B cell (primary cell): ENCODE measurements around the gene RPL7L1.

ENCODE experiments used
- EZH2 ChIP-seq: IDR thresholded peaks from 2 replicates; pipeline ENCODE4 v1.6.1; 2012; ENCODE audit warnings: borderline replicate concordance, low read depth, mild to moderate bottlenecking, moderate library complexity, low read length; ENCODE audit not compliant: insufficient read depth, poor library complexity, severe bottlenecking
- TF ChIP-seq, protein P1 (sequence below): fragments of 200-600 bp; IDR thresholded peaks from one replicate; pipeline ENCODE4 v1.8.0; 2022; ENCODE audit warnings: antibody characterized with exemption, mild to moderate bottlenecking

- TF ChIP-seq, protein P1, sequence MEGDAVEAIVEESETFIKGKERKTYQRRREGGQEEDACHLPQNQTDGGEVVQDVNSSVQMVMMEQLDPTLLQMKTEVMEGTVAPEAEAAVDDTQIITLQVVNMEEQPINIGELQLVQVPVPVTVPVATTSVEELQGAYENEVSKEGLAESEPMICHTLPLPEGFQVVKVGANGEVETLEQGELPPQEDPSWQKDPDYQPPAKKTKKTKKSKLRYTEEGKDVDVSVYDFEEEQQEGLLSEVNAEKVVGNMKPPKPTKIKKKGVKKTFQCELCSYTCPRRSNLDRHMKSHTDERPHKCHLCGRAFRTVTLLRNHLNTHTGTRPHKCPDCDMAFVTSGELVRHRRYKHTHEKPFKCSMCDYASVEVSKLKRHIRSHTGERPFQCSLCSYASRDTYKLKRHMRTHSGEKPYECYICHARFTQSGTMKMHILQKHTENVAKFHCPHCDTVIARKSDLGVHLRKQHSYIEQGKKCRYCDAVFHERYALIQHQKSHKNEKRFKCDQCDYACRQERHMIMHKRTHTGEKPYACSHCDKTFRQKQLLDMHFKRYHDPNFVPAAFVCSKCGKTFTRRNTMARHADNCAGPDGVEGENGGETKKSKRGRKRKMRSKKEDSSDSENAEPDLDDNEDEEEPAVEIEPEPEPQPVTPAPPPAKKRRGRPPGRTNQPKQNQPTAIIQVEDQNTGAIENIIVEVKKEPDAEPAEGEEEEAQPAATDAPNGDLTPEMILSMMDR = no peak
- no peak for TF ChIP-seq EZH2
Observed at GRCh38 chr6:42933205-42933604, 53.8 kb downstream of the RPL7L1 start.
